Brain microvascular endothelial cell (primary cell): ENCODE data around the gene CSNK1G2.

Experiments
- DNase-seq: peaks from one replicate; pipeline ENCODE4 v3.0.0-alpha.2; 2020
- H3K27ac ChIP-seq: fragments of 250-450 bp; sonication (Bioruptor Pico); 2 replicates; pipeline ENCODE4 v1.5.1; 2020; ENCODE audit warnings: mild to moderate bottlenecking, moderate library complexity
- H3K27me3 ChIP-seq: fragments of 250-450 bp; sonication (Bioruptor Pico); replicated peaks from 2 replicates; pipeline ENCODE4 v1.5.1; 2020; ENCODE audit warnings: mild to moderate bottlenecking
- H3K36me3 ChIP-seq: fragments of 250-450 bp; sonication (Bioruptor Pico); replicated peaks from 2 replicates; pipeline ENCODE4 v1.5.1; 2020; ENCODE audit warnings: mild to moderate bottlenecking
- H3K4me3 ChIP-seq: 2 replicates; pipeline ENCODE4 v1.5.1; 2011; ENCODE audit warnings: low read depth, mild to moderate bottlenecking, control low read depth, low read length, moderate library complexity
- CTCF ChIP-seq: IDR thresholded peaks from 2 replicates; pipeline ENCODE4 v1.5.1; 2011; ENCODE audit warnings: low read depth, mild to moderate bottlenecking, moderate library complexity, low read length, control low read depth, inconsistent platforms; ENCODE audit errors: missing control alignments
- in situ Hi-C: cut with HindIII; loops from 2 replicates; pipeline ENCODE4 v1.10.0; 2017; ENCODE audit warnings: low sequenced_read_pairs, low pct_ligation_motif_present

The CSNK1G2 gene

DNA sequence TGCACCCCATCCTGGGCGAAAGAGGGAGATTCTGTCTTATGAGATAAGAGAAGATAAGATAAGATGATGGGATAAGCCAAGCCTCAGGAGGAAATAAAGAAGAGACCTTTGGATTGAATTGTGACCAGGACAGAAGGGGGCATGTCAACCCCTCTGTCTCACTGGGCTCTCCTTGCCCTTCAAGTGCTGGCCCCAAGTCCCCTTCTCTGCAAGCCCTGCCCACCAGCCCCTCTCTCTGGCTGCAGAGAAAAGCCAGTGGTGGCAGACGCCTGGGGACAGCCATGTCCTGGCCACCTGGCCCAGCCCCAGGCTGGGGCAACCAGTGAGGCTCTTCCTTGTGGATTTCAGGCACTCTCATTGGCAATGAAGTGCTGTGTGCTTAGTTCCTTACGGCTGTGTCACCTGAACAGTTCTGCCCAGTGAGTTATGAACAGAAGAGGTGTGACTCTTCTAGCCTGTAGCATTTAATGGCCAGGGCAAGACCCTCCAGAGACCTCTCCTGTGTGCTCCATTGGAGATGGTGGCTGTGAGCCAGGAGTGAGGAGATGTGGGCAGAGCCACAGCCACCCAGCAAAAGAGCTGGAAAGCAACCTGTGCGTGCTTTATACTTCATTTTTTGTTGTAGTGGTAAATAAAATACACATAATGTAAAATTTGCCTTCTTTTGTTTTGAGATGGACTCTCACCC lies 80.6 kb downstream of the CSNK1G2 start:
- DNase-seq, result no peak
- H3K27me3 ChIP-seq, result no peaks in the 10 kb centered on the region
- no peaks in the 10 kb centered on the region for H3K36me3 ChIP-seq
- H3K27ac ChIP-seq, result no peak overlapping the region
- in situ Hi-C loops, result no loop called here
- H3K4me3 ChIP-seq, result no peak overlapping the region
- no peak for TF ChIP-seq CTCF

DNA sequence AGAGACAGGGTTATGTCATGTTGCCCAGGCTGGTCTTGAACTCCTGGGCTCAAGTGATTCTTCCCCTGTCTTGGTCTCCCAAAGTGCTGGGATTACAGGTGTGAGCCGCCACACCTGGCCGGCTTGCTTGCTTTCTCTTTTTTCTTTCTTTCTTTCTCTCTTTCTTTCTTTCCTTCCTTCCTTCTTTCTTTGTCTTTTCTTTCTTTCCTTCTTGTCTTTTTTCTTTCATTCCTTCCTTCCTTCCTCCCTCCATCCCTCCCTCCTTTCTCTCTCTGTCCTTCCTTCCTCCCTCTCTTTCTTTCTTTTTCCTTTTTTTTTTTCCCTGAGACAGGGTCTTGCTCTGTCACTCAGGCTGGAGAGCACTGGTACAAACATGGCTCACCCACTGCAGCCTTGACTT lies 81.3 kb downstream of the CSNK1G2 start:
- in situ Hi-C loops, result no loop called here
- no peak for DNase-seq
- Histone ChIP-seq H3K36me3 (no peaks in the 10 kb centered on the region), H3K27ac (no peak overlapping the region), H3K27me3 (no peaks in the 10 kb centered on the region), H3K4me3 (no peak overlapping the region)
- TF ChIP-seq CTCF, result no peak

GRCh38 chr19:2026770-2027169 lies 85.8 kb downstream of the CSNK1G2 start:
- no peak for TF ChIP-seq CTCF
- H3K27ac ChIP-seq, result no peak overlapping the region

DNA sequence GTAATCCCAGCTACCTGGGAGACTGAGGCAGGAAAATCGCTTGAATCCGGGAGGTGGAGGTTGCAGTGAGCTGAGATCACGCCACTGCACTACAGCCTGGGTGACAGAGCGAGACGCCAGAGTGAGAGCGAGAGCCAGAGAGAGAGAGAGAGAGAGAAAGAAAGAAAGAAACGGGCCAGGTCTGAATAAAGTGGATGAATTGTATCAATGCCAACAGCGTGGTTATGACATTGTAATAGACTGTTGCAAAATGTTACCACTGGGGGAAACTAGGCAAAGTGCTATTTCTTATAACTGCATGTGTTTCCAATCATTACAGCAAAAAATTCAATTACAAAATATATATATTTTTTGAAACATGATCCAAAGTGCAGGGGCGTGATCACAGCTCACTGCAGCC lies 86.4 kb downstream of the CSNK1G2 start:
- in situ Hi-C loops, result no loop called here
- Histone ChIP-seq H3K36me3 (no peaks in the 10 kb centered on the region), H3K27me3 (no peaks in the 10 kb centered on the region), H3K4me3 (no peak overlapping the region), H3K27ac (no peak overlapping the region)
- no peak for TF ChIP-seq CTCF
- peak; percentile 23 for DNase-seq

More at GRCh38 chr19:2026770-2027169, 85.8 kb downstream of the CSNK1G2 start:
- in situ Hi-C loops, result no loop called here
- Histone ChIP-seq H3K36me3 (no peaks in the 10 kb centered on the region), H3K4me3 (no peak overlapping the region), H3K27me3 (no peaks in the 10 kb centered on the region)
- no peak for DNase-seq
